ENCODE data around the gene FRAS1. TPM values are rescaled to one million over a fixed set of nuclear protein-coding genes. Genes with fewer than 3 reads are reported as not detected.

Gene FRAS1
- total and polyA plus RNA-seq, 2 donors (not counting 3 experiments of a cell fraction or from before 2014, with no cell fraction given): 1.4 to 3.6 TPM

GRCh38 chr4:78069319-78069718 is 12.2 kb downstream of the FRAS1 start:
- no peak overlapping the region for H3K9ac ChIP-seq (replicated peaks; ENCODE audit: extremely low read depth, insufficient read depth, low read length)
- no TSS peak for BruUV-seq (replicated peaks)
- CTCF ChIA-PET: interaction anchor here (1.9 kb wide), 1 partner anchor 10 kb away, joined by 8 read pairs; no protein-coding TSS in a partner anchor

More at GRCh38 chr4:78069319-78069718, 12.2 kb downstream of the FRAS1 start:
- no peak overlapping the region for H2AFZ ChIP-seq (ENCODE audit: low read depth, low read length)
- POLR2A ChIA-PET: no interaction called here
- no peaks in the 10 kb centered on the region for H4K20me1 ChIP-seq (replicated peaks; ENCODE audit: control insufficient read depth, extremely low read depth, insufficient read depth, low read length)
- H3K9me3 ChIP-seq (replicated peaks; ENCODE audit: control insufficient read depth, insufficient read depth, low read length): no peaks in the 10 kb centered on the region
- FAIRE-seq (no peak), DNase-seq (ENCODE audit: low read depth, low spot score) (no peak)
- no peaks in the 10 kb centered on the region for H3K4me1 ChIP-seq (ENCODE audit: control insufficient read depth, extremely low read depth, insufficient read depth, low read length)
- no peak overlapping the region for H3K4me2 ChIP-seq (ENCODE audit: insufficient read depth, low read length)
- no peak for TF ChIP-seq JUN (IDR thresholded peaks at IDR 0.05; ENCODE audit: borderline replicate concordance, insufficient read depth, insufficient read length, low read depth)
- TF ChIP-seq MYC (IDR thresholded peaks at IDR 0.05; ENCODE audit: low read depth, low read length): no peak
- TF ChIP-seq POLR2A (IDR thresholded peaks at IDR 0.05; ENCODE audit: low read depth, low read length): no peak
- TF ChIP-seq EZH2 (IDR thresholded peaks at IDR 0.05; ENCODE audit: borderline replicate concordance, low read depth, low read length, severe bottlenecking): no peak
- TF ChIP-seq CTCF (IDR thresholded peaks at IDR 0.05; ENCODE audit: extremely low read depth in 1 of 2, insufficient read depth in 1 of 2, low read depth in 1 of 2, low read length in 2 of 2): no peak
- TF ChIP-seq POLR2AphosphoS5 (IDR thresholded peaks at IDR 0.05; ENCODE audit: insufficient read depth, low read depth, low read length): no peak
- TF ChIP-seq FOS (IDR thresholded peaks at IDR 0.05; ENCODE audit: borderline replicate concordance, insufficient read depth, low read length): no peak
- no peak for TF ChIP-seq MAX (IDR thresholded peaks at IDR 0.05; ENCODE audit: insufficient read depth, insufficient read length)
- TF ChIP-seq GATA2 (IDR thresholded peaks at IDR 0.05; ENCODE audit: insufficient read depth, insufficient read length, low read depth, low read length): no peak
- no peaks in the 10 kb centered on the region for H3K27me3 ChIP-seq (ENCODE audit: control insufficient read depth in 2 of 2, insufficient read depth in 2 of 2, low read length in 2 of 2)
- H3K27ac ChIP-seq (ENCODE audit: insufficient read depth, low read depth, low read length): no peak overlapping the region
- H3K79me2 ChIP-seq (ENCODE audit: control insufficient read depth, insufficient read depth, low read length): no peaks in the 10 kb centered on the region
- dilution Hi-C loops (cut with MboI; ENCODE audit: extremely low pct_ligation_motif_present, low sequenced_read_pairs): no loop called here
- H3K4me3 ChIP-seq (replicated peaks in 1 of 3; ENCODE audit: insufficient read depth in 1 of 3, low read depth in 1 of 3, low read length in 3 of 3): no peak overlapping the region
- no peaks in the 10 kb centered on the region for H3K9me1 ChIP-seq (replicated peaks; ENCODE audit: control insufficient read depth, extremely low read depth, insufficient read depth, low read length)
- intact Hi-C loops (cut with micrococcal nuclease): no loop called here
- no peaks in the 10 kb centered on the region for H3K36me3 ChIP-seq (ENCODE audit: control insufficient read depth in 2 of 2, extremely low read depth in 1 of 2, insufficient read depth in 2 of 2, low read length in 2 of 2)

Data from endothelial cell of umbilical vein (primary cell).